Osteoblast (primary cell): ENCODE results near the gene NDRG4. TPM values are rescaled to one million over a fixed set of nuclear protein-coding genes. Genes with fewer than 3 reads are reported as not detected.

ENCODE experiments used
- DNase-seq: peaks from one replicate; pipeline ENCODE4 v3.0.0; 2011; ENCODE audit warnings: low spot score, mixed read lengths; ENCODE audit not compliant: insufficient read length; ENCODE audit errors: missing footprints
- H2AFZ ChIP-seq: 2 replicates; pipeline ENCODE4 v1.6.0; 2011; ENCODE audit warnings: mild to moderate bottlenecking, low read length
- H3K27ac ChIP-seq: 2 replicates; pipeline ENCODE4 v1.5.1; 2011; ENCODE audit warnings: mild to moderate bottlenecking, low read depth, low read length, moderate library complexity
- H3K27me3 ChIP-seq: 2 replicates; pipeline ENCODE4 v1.6.0; 2012; ENCODE audit warnings: mild to moderate bottlenecking, control low read depth, inconsistent platforms, low read length, moderate library complexity; ENCODE audit not compliant: insufficient read depth
- H3K36me3 ChIP-seq: 2 replicates; pipeline ENCODE4 v1.5.1; 2011; ENCODE audit warnings: mild to moderate bottlenecking, low read length, control low read depth, moderate library complexity; ENCODE audit not compliant: insufficient read depth
- H3K4me1 ChIP-seq: 2 replicates; pipeline ENCODE4 v1.5.1; 2011; ENCODE audit warnings: mild to moderate bottlenecking, low read length, control low read depth, moderate library complexity; ENCODE audit not compliant: insufficient read depth
- H3K4me2 ChIP-seq: 2 replicates; pipeline ENCODE4 v1.6.0; 2011; ENCODE audit warnings: mild to moderate bottlenecking, low read length; ENCODE audit not compliant: insufficient read depth
- H3K4me3 ChIP-seq: fragments of 200-600 bp; sonication (generic); 3 replicates; pipeline ENCODE4 v1.5.1; 2012; ENCODE audit warnings: mild to moderate bottlenecking, low read length, inconsistent platforms; ENCODE audit not compliant: insufficient read depth
- H3K79me2 ChIP-seq: 2 replicates; pipeline ENCODE4 v1.6.0; 2012; ENCODE audit warnings: mild to moderate bottlenecking, low read length, control low read depth, inconsistent platforms; ENCODE audit not compliant: insufficient read depth
- H3K9me3 ChIP-seq: 2 replicates; pipeline ENCODE4 v1.5.1; 2011; ENCODE audit warnings: low read depth, low read length, control low read depth
- H4K20me1 ChIP-seq: 2 replicates; pipeline ENCODE4 v1.6.0; 2012; ENCODE audit warnings: mild to moderate bottlenecking, low read length, control low read depth; ENCODE audit not compliant: insufficient read depth
- CTCF ChIP-seq: IDR thresholded peaks from 2 replicates; pipeline ENCODE4 v1.5.1; 2011; ENCODE audit warnings: mild to moderate bottlenecking, low read depth, low read length, moderate library complexity; ENCODE audit errors: extremely low read depth
- total RNA-seq: library from RNA; depleted of rRNA; stranded (reverse); fragments of >200 nt; gene quantifications from 2 replicates; pipeline ENCODE4 v1.2.3, GENCODE V29; 2012

The NDRG4 gene
- total RNA-seq, 1 donor: 8.0 TPM

- no peak for TF ChIP-seq CTCF
- Histone ChIP-seq H3K4me3 (no peak overlapping the region), H3K79me2 (no peaks in the 10 kb centered on the region), H4K20me1 (no peaks in the 10 kb centered on the region), H2AFZ (no peak overlapping the region), H3K27me3 (peaks cover 17% of the 10 kb centered on the region), H3K36me3 (no peaks in the 10 kb centered on the region), H3K4me2 (no peak overlapping the region), H3K4me1 (no peaks in the 10 kb centered on the region), H3K27ac (no peak overlapping the region), H3K9me3 (no peaks in the 10 kb centered on the region)
- no peak for DNase-seq
These were observed 43.8 kb upstream of the NDRG4 start for GRCh38 chr16:58456193-58456592.

- Histone ChIP-seq H3K4me1 (no peaks in the 10 kb centered on the region), H2AFZ (no peak overlapping the region), H4K20me1 (no peaks in the 10 kb centered on the region), H3K27me3 (peaks cover 33% of the 10 kb centered on the region), H3K4me2 (no peak overlapping the region), H3K9me3 (no peaks in the 10 kb centered on the region), H3K79me2 (no peaks in the 10 kb centered on the region), H3K27ac (no peak overlapping the region), H3K4me3 (no peak overlapping the region), H3K36me3 (no peaks in the 10 kb centered on the region)
- DNase-seq: no peak
- TF ChIP-seq CTCF: no peak
These were observed 41.2 kb upstream of the NDRG4 start for GRCh38 chr16:58458606-58459343.

- Histone ChIP-seq H3K4me3 (no peak overlapping the region), H3K4me2 (no peak overlapping the region), H3K36me3 (no peaks in the 10 kb centered on the region), H4K20me1 (no peaks in the 10 kb centered on the region), H3K9me3 (no peaks in the 10 kb centered on the region), H3K27ac (no peak overlapping the region), H3K4me1 (no peaks in the 10 kb centered on the region), H2AFZ (no peak overlapping the region), H3K27me3 (peaks cover 41% of the 10 kb centered on the region), H3K79me2 (no peaks in the 10 kb centered on the region)
- DNase-seq: peak; percentile 85
- TF ChIP-seq CTCF: no peak
These were observed 40.4 kb upstream of the NDRG4 start for GRCh38 chr16:58459344-58460218.

GRCh38 chr16:58460219-58460610 lies 39.7 kb upstream of the NDRG4 start:
- Histone ChIP-seq H3K4me1 (no peaks in the 10 kb centered on the region), H3K79me2 (no peaks in the 10 kb centered on the region)

More at GRCh38 chr16:58460219-58460610, 39.7 kb upstream of the NDRG4 start:
- TF ChIP-seq CTCF: no peak
- H3K27me3 ChIP-seq: peaks cover 42% of the 10 kb centered on the region
- no peak for DNase-seq
- H2AFZ ChIP-seq: no peak overlapping the region
- no peaks in the 10 kb centered on the region for H3K36me3 ChIP-seq
- no peak overlapping the region for H3K4me3 ChIP-seq
- no peaks in the 10 kb centered on the region for H4K20me1 ChIP-seq
- no peak overlapping the region for H3K27ac ChIP-seq
- no peak overlapping the region for H3K4me2 ChIP-seq
- H3K9me3 ChIP-seq: no peaks in the 10 kb centered on the region
